Nephron progenitor cell (in vitro differentiated cells): ENCODE measurements around the gene TMEM161B.

ENCODE experiments used
- DNase-seq: peaks from one replicate; pipeline ENCODE4 v3.0.0; 2021
- H3K27ac Mint-ChIP-seq: 2 replicates; pipeline ENCODE4 v1.8.0; 2021; ENCODE audit warnings: mild to moderate bottlenecking, moderate library complexity, mixed read lengths
- H3K27me3 Mint-ChIP-seq: 2 replicates; pipeline ENCODE4 v1.8.0; 2021; ENCODE audit warnings: mild to moderate bottlenecking, low read depth, mixed read lengths; ENCODE audit not compliant: poor library complexity
- H3K36me3 Mint-ChIP-seq: 2 replicates; pipeline ENCODE4 v1.8.0; 2021; ENCODE audit warnings: low read depth, mixed read lengths
- H3K4me1 Mint-ChIP-seq: 2 replicates; pipeline ENCODE4 v1.8.0; 2021; ENCODE audit warnings: mixed read lengths
- H3K4me3 Mint-ChIP-seq: 2 replicates; pipeline ENCODE4 v1.8.0; 2021; ENCODE audit warnings: mild to moderate bottlenecking, moderate library complexity, mixed read lengths
- H3K9me3 Mint-ChIP-seq: 2 replicates; pipeline ENCODE4 v1.8.0; 2021; ENCODE audit warnings: mild to moderate bottlenecking, moderate library complexity, mixed read lengths
- CTCF ChIP-seq: fragments of 200-600 bp; sonication (generic); IDR thresholded peaks from 2 replicates; pipeline ENCODE4 v1.5.0; 2021; ENCODE audit warnings: antibody characterized with exemption

Gene TMEM161B

GRCh38 chr5:88256872-88257271 is 11.8 kb downstream of the TMEM161B start:
- H3K4me1 Mint-ChIP-seq: no peaks in the 10 kb centered on the region
- no peak overlapping the region for H3K4me3 Mint-ChIP-seq
- peaks cover 40% of the 10 kb centered on the region for H3K36me3 Mint-ChIP-seq
- no peaks in the 10 kb centered on the region for H3K9me3 Mint-ChIP-seq
- TF ChIP-seq CTCF: no peak
- DNase-seq: no peak
- no peak overlapping the region for H3K27ac Mint-ChIP-seq
- no peaks in the 10 kb centered on the region for H3K27me3 Mint-ChIP-seq

GRCh38 chr5:88256037-88256436 is 12.6 kb downstream of the TMEM161B start:
- DNase-seq: no peak
- Mint-ChIP-seq H3K27ac (no peak overlapping the region), H3K36me3 (peaks cover 34% of the 10 kb centered on the region), H3K4me3 (no peak overlapping the region), H3K4me1 (no peaks in the 10 kb centered on the region), H3K9me3 (no peaks in the 10 kb centered on the region), H3K27me3 (no peaks in the 10 kb centered on the region)
- TF ChIP-seq CTCF: no peak

GRCh38 chr5:88254320-88254719 is 14.3 kb downstream of the TMEM161B start:
- H3K4me1 Mint-ChIP-seq: peaks cover 6% of the 10 kb centered on the region
- no peak for DNase-seq
- H3K4me3 Mint-ChIP-seq: no peak overlapping the region
- no peak for TF ChIP-seq CTCF
- no peaks in the 10 kb centered on the region for H3K27me3 Mint-ChIP-seq
- H3K36me3 Mint-ChIP-seq: peaks cover 46% of the 10 kb centered on the region
- H3K9me3 Mint-ChIP-seq: no peaks in the 10 kb centered on the region
- no peak overlapping the region for H3K27ac Mint-ChIP-seq

GRCh38 chr5:88251048-88251711 is 17.5 kb downstream of the TMEM161B start:
- no peaks in the 10 kb centered on the region for H3K27me3 Mint-ChIP-seq
- H3K4me1 Mint-ChIP-seq: peaks cover 6% of the 10 kb centered on the region
- H3K4me3 Mint-ChIP-seq: no peak overlapping the region
- H3K27ac Mint-ChIP-seq: no peak overlapping the region
- peaks cover 52% of the 10 kb centered on the region for H3K36me3 Mint-ChIP-seq
- TF ChIP-seq CTCF: no peak
- no peaks in the 10 kb centered on the region for H3K9me3 Mint-ChIP-seq
- DNase-seq: no peak

- Mint-ChIP-seq H3K4me1 (peaks cover 6% of the 10 kb centered on the region), H3K9me3 (no peaks in the 10 kb centered on the region), H3K4me3 (no peak overlapping the region), H3K27ac (peak overlapping the region; percentile 46), H3K36me3 (peaks cover 49% of the 10 kb centered on the region), H3K27me3 (no peaks in the 10 kb centered on the region)
- no peak for TF ChIP-seq CTCF
- DNase-seq: no peak
Observed at GRCh38 chr5:88250010-88250409, 18.6 kb downstream of the TMEM161B start.

- Mint-ChIP-seq H3K9me3 (no peaks in the 10 kb centered on the region), H3K27me3 (no peaks in the 10 kb centered on the region), H3K36me3 (peaks cover 39% of the 10 kb centered on the region), H3K4me3 (no peak overlapping the region), H3K4me1 (peaks cover 6% of the 10 kb centered on the region), H3K27ac (no peak overlapping the region)
- DNase-seq: no peak
- no peak for TF ChIP-seq CTCF
Observed at GRCh38 chr5:88248743-88249540, 19.7 kb downstream of the TMEM161B start.
